ENCODE results near the gene MEA1.
"Not testable (repeated sequence)": the region's sequence is repeated elsewhere in the genome, so short reads cannot be mapped to it uniquely, and the experiment has no call there.

Gene MEA1

DNA sequence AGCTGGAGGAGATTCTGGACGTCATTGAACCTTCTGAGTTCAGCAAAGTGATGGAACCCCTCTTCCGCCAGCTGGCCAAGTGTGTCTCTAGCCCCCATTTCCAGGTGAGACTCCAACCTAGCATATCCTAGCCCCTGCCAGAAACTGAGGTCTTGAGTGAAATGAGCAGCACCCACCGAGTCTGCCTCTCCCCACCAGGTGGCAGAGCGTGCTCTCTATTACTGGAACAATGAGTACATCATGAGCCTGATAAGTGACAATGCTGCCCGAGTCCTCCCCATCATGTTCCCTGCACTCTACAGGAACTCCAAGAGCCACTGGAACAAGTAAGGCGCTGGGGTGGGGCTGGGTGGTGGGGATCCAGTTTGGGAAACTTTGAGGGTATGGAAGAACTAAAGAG, 4.6 kb downstream of the MEA1 start:
- peak; percentile 50 for DNase-seq (ENCODE audit: low spot score)

DNA sequence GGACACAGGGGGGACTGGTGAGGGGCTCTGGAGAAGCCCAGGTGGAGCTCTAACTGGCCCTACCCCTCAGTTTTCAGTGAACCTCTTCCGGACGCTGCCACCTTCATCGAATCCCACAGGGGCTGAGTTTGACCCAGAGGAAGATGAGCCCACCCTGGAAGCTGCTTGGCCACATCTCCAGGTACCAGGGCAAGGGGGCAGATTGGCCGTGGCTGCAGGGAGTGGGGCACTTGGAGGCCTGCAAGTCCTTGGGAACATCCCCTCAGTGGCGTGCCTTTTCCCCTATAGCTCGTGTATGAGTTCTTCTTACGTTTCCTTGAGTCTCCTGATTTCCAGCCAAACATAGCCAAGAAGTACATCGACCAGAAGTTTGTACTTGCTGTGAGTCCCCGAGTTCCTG, 6.6 kb downstream of the MEA1 start:
- no peak for DNase-seq (ENCODE audit: low spot score)

DNA sequence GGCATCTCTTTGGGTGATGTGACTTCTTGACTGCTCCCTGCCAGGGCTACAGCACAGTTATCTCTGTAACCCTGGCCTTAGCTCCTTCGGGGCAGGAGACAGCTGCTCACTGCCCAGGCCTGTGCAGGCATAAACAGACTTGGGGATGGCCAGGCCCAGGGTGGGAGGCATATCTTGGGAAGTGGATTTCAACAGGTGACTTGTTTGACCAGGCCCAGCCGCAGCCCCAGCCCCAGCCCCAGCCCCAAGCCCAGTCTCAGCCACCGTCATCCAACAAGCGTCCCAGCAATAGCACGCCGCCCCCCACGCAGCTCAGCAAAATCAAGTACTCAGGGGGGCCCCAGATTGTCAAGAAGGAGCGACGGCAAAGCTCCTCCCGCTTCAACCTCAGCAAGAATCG, 7.5 kb downstream of the MEA1 start:
- DNase-seq (ENCODE audit: low spot score): no peak

DNA sequence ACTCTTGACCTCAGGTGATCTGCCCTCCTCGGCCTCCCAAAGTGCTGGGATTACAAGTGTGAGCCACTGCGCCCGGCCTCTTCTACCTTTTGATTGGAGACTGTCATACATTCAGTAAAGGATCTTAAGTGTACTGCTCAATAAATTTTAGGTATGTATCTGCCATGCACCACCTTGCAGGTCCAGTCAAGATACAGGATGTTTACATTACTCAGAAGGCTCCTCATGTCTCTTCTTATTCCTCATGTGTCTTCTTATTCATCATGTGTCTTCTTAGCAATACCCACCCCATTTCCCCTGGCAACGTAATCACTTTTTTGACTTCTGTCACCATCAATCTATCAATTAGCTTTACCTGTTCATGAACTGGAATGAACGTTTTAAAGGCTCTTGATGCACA, 7.9 kb downstream of the MEA1 start:
- DNase-seq (ENCODE audit: low spot score): no peak

GRCh38 chr6:43001843-43002242, 11.9 kb downstream of the MEA1 start:
- no peak for DNase-seq (ENCODE audit: low spot score)

DNA sequence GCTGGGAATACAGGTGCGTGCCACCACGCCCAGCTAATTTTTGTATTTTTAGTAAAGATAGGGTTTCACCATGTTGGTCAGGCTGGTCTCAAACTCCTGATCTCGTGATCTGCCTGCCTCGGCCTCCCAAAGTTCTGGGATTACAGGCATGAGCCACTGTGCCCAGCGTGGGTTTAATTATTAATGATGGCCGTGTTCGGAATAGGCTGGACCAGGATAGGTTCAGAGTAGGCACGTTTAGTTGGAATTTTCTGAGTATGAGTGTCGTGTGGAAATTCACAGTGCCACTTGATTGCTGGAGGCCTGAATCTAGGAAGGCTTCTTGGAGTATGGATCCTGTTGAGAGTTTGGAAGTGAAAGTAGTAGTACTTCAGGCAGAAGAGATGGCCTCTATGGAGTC, 15.5 kb downstream of the MEA1 start:
- DNase-seq (ENCODE audit: low spot score): not testable (repeated sequence)

- no peak for DNase-seq (ENCODE audit: low spot score)
Measured at GRCh38 chr6:42996513-42996912, 17.2 kb downstream of the MEA1 start.

DNA sequence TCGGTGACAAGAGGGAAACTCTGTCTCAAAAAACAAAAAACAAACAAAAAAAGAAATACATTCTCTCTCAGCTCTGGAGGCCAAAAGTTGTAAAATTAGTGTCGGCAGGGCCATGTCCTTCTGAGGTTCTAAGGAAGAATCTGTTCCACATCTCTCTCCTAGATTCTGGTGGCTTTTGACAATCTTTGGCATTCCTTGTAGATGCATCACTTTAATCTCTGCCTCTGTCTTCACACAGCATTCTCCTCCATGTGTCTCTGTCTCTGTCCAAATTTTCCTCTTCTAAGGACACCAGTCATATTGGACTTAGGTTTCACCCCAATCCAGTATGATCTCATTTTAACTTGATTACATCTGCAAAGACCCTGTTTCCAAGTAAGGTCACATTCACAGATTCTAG, 20.3 kb downstream of the MEA1 start:
- no peak for DNase-seq (ENCODE audit: low spot score)

DNA sequence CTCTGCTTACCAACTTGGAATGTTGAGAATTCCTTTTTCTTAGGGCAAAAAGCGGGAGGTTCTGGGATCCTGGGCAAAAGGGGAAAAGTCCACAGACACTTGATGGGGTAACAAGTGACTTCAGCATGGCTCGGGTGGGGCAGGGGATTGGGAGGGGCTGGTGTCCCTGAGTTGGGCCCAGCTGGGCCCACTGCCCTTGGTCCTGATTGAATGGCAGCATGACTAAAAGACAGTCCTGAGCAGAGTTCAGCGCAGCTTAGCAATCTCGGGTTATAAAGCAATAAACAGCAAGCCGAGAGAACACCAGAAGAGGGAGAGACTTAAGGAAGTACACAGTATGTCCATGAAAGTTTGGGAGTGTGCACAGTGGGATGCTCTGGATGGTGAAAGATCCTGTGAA, 23.8 kb downstream of the MEA1 start:
- DNase-seq (ENCODE audit: low spot score): no peak

DNA sequence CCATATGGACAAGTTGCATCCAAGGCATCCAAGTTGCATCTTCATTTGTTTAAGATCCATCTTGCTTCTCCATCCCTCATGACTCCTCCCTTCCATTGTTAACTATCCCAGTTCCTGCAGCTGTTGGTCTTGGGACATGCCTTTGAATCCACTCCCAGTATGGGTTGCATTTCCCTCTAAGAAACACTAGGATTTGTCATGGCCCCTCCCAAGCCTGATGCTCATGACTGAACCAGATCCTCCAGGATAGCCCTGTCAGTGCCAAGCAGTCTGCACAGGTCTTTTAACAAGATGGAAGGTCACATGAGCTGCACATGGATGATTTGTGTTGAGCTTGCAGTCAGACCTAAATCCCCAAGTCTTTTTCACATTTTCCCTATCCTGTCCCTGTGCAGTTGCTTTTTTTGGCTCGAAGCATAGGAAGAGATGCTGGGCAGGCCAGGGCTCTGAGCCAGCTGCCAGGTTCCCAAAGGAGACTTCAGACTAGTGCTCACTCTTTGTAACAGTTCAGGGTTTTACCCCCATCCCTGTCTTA, 25.2 kb downstream of the MEA1 start:
- no peak for DNase-seq (ENCODE audit: low spot score)

GRCh38 chr6:42987533-42988451, 26.0 kb downstream of the MEA1 start:
- no peak for DNase-seq (ENCODE audit: low spot score)

DNA sequence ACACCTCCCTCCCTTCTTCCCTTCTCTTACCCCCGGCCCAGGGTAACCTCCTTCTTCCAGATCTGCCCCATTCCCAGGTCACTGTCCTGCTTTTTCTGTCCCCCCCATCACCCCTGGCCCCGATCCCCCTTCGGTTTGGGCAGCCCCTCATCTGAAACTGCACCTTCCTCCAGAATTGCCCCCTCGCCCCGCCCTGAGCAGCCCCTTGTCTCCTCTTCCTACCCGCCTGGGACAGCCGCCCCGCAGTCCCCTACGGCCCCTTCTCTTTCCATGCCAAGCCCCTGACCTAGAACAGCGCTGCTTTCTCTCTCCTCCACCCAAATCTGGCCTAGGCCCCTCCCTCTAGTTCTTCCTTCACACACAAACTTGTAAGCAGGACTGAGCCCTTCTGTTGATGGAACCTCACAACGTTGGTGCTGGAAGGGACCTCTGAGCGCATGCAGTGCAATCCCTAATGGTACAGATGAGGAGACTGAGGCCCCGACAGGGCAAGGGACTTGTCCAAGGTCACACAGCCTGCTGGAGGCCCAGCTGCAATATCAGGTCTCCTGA, 28.7 kb downstream of the MEA1 start:
- DNase-seq (ENCODE audit: low spot score): peak; percentile 28

- DNase-seq (ENCODE audit: low spot score): peak; percentile 100
Measured at GRCh38 chr6:42984001-42984923, 29.5 kb downstream of the MEA1 start, which contains the start of gene PPP2R5D. PPP2R5D (plus strand) TSS chr6:42984570; CDS start chr6:42984678, 108 bp downstream.

DNA sequence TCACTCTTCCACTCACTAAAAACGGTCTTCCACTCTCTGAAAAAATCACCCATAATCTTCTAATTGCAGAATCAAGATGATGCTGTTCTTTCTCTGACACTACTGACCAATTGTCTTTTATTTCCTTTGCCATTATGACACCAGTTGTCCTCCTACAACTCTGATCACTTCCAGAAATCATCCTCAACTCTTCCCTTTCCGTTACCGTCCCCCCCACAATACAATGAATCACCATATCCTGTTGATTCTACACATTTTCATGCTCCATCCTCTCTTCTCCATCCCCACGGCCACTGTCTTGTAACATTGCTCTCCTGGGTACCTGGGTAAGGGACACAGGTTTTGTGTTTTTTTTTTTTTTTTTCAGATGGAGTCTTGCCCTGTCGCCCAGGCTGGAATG, 31.9 kb downstream of the MEA1 start:
- DNase-seq (ENCODE audit: low spot score): no peak

DNA sequence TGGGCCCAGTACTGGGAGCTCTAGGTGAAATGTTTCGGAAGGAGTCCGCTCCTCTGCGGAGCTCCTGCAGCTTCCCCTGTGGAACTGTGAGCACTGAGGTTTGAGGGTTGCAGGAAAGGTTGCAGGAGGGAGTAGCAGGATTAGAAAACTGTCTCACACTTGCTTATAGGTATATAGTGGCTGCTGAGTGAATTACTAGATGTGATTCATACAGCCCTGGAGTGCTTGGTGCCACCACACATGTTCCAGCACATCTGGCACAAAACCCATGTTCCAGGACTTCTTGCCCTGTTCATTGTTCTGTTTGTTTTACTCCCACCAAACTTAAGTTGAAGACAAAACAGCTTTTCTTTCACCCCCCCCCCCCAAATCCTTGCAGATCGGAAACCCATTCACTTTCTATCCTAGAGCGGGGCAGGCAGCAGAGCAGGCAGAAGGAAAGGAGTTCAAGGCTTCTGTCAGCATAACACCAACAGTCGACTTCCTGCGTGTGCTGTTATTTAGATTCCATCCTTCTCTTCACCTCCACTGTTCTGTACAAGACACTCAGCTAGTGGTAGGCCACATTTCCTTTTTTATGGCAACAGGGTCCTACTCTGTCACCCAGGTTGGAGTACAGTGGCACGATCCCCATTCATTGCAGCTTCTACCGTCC, 34.1 kb downstream of the MEA1 start:
- no peak for DNase-seq (ENCODE audit: low spot score)

GRCh38 chr6:42978839-42979522, 34.8 kb downstream of the MEA1 start, which contains the start of gene PEX6:
PEX6 (minus strand) TSS chr6:42979181; CDS start chr6:42979150, 31 bp downstream.
- DNase-seq (ENCODE audit: low spot score): peak; percentile 93

DNA sequence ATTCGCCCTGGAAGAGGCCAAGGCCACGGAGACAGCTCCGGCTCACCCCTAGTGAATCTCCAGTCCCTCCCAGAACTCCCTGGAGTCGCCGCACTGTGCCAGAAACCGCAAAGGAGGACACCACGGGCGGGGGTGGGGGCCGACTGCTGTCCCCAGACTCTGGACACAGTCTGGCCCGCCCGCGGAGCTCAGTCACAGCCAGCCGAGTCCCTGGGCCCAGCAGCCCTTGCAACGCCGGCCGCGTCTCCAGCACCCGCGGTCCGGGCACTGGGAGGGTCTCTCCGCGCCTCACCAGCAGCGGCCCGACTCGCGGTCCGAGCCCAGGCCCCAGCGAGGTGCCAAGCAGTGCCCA, 35.3 kb downstream of the MEA1 start:
- no peak for DNase-seq (ENCODE audit: low spot score)

- DNase-seq (ENCODE audit: low spot score): no peak
Measured at GRCh38 chr6:42974919-42975505, 38.7 kb downstream of the MEA1 start.

GRCh38 chr6:42973926-42974325, 39.8 kb downstream of the MEA1 start:
- no peak for DNase-seq (ENCODE audit: low spot score)

DNA sequence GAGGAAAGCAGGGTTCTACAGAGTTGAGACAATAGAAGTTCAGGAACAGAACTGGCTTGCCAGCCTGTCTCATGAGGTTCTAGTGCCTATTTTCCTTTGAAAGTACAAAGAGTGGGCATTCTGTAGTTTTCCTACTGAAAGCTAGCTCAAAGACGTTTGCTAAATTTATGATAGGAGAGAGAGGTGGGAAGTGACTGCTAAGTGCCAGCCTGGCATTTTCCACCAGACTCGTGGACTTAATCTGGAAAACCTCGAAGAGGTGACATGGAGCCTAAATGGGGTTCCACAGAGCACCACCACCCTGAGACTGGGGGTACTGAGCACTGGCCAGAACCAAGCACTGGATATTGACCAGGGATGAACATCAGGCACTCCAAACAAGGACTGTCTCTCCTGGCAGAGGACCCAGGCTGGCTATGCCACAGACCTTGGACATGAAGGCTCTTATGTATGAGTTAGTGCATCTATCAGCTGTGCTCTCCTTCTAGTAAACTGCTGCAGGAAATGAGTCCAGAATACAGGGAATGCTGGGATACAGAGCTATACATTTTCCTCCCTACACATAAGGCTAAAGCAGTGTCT, 41.9 kb downstream of the MEA1 start:
- no peak for DNase-seq (ENCODE audit: low spot score)

All from cerebellar cortex (tissue), 1 donor.